ENCODE data around the gene NPIPA1.
A peak's percentile ranks its signal among the peaks of the same experiment; 100 is the strongest.
"Not testable (repeated sequence)": the region's sequence is repeated elsewhere in the genome, so short reads cannot be mapped to it uniquely, and the experiment has no call there.

Gene NPIPA1

GRCh38 chr16:14978908-14979307, 41.7 kb downstream of the NPIPA1 start:
- not testable (repeated sequence) for DNase-seq

- DNase-seq = peak; percentile 18
Measured at GRCh38 chr16:14981234-14981633, 44.0 kb downstream of the NPIPA1 start.

GRCh38 chr16:14982521-14982920, 45.3 kb downstream of the NPIPA1 start:
- DNase-seq = not testable (repeated sequence)

- DNase-seq = not testable (repeated sequence)
Measured at GRCh38 chr16:14988092-14988491, 50.8 kb downstream of the NPIPA1 start.

GRCh38 chr16:14988661-14989191, 51.5 kb downstream of the NPIPA1 start:
- DNase-seq = not testable (repeated sequence)

GRCh38 chr16:14989291-14990281, 52.3 kb downstream of the NPIPA1 start:
- DNase-seq = not testable (repeated sequence)

DNA sequence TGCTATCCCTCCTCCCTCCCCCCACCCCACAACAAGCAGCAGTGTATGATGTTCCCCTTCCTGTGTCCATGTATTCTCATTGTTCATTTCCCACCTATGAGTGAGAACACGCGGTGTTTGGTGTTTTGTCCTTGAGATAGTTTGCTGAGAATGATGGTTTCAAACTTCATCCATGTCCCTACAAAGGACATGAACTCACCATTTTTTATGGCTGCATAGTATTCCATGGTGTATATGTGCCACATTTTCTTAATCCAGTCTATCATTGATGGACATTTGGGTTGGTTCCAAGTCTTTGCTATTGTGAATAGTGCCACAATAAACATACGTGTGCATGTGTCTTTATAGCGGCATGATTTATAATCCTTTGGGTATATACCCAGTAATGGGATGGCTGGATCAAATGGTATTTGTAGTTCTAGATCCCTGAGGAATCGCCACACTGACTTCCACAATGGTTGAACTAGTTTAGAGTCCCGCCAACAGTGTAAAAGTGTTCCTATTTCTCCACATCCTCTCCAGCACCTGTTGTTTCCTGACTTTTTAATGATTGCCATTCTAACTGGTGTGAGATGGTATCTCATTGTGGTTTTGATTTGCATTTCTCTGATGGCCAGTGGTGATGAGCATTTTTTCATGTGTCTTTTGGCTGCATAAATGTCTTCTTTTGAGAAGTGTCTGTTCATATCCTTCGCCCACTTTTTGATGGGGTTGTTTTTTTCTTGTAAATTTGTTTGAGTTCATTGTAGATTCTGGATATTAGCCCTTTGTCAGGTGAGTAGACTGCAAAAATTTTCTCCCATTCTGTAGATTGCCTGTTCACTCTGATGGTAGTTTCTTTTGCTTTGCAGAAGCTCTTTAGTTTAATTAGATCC, 56.3 kb downstream of the NPIPA1 start:
- DNase-seq = not testable (repeated sequence)

DNA sequence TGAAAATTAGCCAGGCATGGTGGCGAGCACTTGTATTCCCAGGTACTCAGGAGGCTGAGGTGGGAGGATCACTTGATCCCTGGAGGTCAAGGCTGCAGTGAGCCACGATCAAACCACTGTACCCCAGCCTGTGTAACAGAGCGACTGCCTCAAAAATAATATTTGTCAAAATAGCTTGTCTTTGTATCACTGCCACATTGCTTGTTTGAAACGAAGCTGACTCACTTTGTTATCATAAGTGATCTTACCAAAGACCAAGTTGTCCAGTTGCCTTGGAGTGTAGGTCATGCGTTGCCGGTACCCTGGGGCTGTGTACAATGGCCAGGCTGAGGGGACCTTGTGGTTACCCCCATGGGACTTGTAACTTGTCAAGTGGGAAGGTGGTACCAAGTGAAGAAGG, 59.5 kb downstream of the NPIPA1 start:
- DNase-seq = not testable (repeated sequence)

DNA sequence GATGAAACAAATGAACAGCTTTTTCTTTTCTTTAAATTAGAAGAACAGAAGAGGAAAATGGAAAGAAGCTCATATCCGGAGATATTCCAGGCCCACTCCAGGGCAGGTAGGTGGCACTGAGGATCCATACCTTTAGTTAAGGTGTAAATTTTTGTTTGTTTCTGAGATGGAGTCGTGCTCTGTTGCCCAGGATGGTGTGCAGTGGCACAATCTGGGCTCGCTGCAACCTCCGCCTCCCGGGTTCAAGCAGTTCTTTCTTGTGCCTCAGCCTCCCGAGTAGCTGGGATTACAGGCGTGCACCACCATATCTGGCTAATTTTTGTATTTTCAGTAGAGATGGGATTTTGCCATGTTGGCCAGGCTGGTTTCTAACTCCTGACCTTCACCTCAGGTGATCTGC, 61.1 kb downstream of the NPIPA1 start:
- not testable (repeated sequence) for DNase-seq

DNA sequence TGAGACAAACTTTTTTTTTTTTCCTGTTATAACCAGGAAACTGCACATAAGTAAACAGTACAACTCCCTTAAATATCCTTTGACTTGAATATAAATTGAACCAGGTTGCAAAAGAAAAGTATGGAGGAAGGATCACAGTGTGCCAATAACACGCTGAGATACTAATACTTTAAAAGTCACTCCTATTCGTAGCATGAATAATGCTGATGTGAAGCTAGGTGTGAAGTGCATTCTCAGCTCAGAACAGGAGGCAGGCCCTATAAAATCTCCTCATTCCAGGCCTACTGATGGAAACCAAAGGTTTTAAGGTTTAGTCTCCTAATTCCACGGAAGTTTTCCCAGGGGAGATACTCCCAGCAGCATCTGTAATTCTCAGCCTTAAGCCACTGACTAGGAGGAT, 62.6 kb downstream of the NPIPA1 start:
- not testable (repeated sequence) for DNase-seq

Measured in NCI-H345 (cell line).